Amniotic stem cell (primary cell): ENCODE measurements around the gene SEMA5A.

ENCODE experiments used
- DNase-seq: peaks from one replicate; lab custom pipeline; 2025; lab: John Stamatoyannopoulos, UW

SEMA5A gene

GRCh38 chr5:9278921-9279603 lies 266.8 kb downstream of the SEMA5A start:
- DNase-seq: no peak

DNA sequence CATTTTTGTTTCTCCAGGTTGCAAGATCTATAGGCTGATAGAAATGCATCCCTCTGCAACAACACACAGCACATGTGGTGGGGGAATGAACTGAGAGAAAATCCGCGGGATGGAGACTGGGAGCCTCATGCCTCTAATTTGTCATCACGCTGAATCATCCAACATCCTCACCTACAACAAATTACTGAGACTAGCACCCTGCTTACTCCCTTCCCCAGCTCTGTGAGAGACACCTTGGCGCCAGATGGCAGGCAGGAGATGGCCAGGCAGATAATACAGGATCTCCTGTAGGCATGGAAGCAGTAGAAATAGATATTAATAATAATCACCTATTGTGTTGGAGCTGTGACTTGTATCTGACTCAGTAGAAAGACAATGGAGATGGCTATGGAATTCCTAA lies 276.9 kb downstream of the SEMA5A start:
- DNase-seq: no peak

GRCh38 chr5:9268226-9268625 lies 277.6 kb downstream of the SEMA5A start:
- DNase-seq: no peak

DNA sequence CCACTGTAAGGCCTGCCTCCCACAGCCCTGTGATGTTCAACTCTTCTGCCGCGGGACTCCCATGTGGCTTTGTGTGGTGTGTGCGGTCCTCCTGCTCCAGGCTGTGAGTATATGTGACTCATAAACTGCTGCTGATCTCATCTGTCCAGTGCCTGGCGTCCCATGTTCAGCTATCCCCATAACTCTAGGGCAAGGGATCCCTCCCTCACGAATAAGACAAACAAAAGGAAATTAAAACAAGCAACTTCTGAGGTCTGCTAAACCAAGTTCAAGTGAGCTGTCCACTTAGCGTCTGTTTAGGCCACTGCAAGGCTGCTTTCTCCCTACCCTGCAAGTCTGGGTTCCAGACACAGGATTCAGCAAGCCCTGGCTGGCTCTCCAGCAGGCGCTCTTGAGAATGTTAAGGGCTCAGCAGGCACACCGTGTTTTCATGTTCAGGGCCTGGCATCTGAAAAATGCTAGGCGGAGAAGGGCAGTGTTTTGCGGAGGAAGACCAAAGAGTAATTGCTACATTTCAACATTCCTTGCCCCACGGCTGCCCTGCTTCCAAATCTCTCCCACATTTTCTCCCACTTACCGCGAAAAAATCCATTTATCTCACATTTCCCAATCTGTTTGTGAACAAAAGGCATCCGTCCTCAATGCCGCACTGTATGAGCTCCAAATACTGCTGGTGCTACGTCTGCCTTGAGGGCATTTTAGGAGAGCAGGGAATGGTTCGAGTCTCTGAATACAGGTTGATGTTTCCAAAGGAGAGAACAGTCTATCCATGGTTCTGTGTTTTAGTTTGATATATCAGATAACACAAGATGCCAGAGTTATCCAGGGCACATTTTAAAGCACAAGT lies 280.2 kb downstream of the SEMA5A start:
- DNase-seq: peak; percentile 80

- DNase-seq: no peak
Observed at GRCh38 chr5:9264301-9264700, 281.6 kb downstream of the SEMA5A start.

- no peak for DNase-seq
Observed at GRCh38 chr5:9263656-9264055, 282.2 kb downstream of the SEMA5A start.

DNA sequence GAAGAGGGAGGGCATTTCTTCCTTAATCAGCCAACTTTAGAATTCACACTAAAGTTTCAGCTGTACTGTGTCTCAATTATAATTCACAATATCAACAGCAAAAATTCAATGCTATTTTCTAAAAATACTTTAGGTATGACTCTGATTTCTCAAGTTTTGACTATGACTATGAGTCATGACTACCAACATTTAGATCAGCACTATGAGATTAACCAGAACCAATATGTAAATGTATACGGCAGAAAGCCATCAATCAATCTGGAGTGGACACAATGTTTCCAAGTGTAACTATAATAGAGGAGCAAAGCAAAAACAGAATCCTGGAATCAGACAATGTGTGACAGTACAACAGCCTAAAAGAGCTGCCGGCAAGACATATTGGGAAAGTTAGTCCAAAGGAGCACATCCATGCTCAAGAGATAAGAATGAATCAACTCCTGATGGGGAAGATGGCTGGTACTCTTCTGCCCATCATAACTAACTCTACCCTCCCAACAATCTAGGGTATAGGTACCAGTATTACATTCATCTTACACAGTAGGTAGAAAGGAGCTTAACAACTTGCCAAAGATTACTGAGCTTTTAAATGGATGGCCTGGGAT lies 294.4 kb downstream of the SEMA5A start:
- DNase-seq: no peak

DNA sequence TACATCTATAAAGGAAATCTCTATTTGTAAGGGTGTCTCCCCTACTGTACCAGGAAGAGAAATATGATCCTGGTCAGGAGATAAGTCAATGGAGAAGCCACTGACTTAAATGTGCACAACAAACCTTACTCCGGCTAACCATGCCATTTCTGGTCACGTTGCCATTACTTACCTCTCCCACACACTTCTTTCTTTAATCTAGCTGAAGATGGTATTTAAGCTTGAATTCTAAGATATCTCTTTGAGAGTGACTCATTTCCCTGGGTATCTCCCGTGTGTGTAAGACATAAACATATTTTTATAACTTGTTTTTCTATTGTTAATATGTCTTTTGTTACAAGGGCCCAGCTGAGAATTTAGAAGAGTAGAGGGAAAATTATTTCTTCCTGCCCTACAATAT lies 296.6 kb downstream of the SEMA5A start:
- no peak for DNase-seq

DNA sequence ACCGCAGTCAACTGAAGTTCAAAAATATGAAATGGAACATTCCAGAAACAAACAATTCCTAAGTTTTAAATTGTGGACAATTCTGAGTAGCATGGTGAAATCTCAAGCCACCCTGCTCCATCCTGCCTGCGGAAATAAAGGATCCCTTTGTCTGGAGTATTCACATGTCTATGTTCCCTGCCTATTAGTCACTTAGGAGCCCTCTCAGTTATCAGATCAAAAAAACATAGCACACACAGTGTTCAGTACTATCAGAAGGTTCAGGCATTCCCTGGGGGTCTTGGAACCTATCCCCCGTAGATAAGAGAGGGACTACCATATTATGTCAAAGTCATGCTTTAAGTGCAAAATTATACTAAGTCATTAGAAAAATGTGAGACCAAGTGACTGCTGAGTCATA lies 300.8 kb downstream of the SEMA5A start:
- DNase-seq: no peak

- DNase-seq: no peak
Observed at GRCh38 chr5:9244417-9244816, 301.5 kb downstream of the SEMA5A start.

- DNase-seq: no peak
Observed at GRCh38 chr5:9241479-9242305, 304.2 kb downstream of the SEMA5A start.

DNA sequence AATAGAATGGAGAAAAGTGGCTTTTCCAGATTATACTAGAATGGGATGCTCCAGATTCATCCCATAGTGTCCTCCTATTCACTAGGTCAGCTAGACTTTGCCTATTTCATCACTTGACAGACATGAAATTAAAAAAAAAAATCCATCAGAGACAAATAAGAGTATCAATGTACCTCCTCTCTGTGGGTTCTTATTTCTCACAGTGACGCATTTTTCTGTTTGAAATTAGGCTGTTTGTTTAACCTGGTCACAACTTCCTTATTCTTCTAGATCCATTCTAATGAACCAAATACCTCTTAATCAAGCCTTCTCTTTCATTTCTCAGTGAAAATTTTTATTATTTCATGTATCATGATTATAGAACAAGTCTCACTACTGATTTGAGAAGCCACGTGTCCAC lies 305.4 kb downstream of the SEMA5A start:
- no peak for DNase-seq

DNA sequence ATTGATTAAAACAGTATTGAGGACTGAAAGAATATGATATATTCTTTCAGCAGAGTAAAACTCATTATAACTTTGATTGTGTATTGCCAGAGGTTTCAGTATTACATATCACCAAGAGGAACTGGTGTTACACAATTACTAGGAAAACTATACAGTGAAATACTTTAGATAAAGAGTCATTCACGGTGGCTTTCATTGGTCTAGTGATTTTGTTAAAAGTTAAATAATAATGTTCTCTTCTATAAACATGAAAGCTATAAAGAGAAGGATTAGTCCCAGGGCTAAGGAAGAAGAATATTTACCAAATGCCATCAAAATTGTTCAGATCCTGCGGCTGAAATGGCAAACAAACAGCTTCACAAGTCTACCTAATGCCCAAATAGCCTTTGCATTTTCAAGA lies 306.2 kb downstream of the SEMA5A start:
- no peak for DNase-seq

GRCh38 chr5:9239071-9239470 lies 306.8 kb downstream of the SEMA5A start:
- DNase-seq: no peak

- no peak for DNase-seq
Observed at GRCh38 chr5:9233712-9234111, 312.2 kb downstream of the SEMA5A start.

DNA sequence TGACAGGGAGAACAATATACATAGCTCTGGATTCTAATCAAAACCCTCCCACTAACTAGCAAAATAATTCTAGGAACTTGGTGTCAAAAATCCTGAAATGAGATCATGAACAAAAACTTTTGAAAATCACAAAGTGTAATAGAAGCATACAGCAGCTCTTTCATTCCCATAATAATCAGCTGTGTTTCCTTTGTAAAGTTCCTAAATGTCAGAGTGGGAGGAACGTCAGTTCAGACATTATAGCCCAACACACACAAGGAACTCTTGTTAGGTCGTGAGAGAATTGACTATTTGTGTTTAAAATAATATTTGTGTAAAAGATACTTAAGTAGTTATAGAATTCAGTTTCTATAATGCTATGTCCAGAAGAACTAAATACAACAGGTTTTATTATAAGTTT lies 312.8 kb downstream of the SEMA5A start:
- no peak for DNase-seq

- DNase-seq: no peak
Observed at GRCh38 chr5:9231842-9232241, 314.0 kb downstream of the SEMA5A start.

DNA sequence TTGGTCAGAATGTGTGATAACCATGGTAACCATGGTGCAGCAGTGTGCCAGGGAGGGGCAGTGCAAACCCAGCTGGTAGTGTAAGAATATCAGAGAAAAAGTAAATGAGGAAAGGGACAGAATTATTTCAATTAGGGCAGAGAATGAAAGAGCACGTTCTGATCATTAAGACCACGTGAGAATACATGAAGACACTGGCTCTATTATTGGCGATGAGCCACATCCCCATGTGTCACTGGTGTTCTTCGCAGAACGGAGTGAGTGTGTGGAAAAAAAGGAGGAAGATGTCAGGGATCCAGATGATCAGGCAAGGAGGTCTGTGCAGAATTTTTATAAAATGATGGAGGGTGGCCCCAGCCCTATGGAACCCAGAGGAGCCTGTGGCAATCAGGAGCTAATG lies 315.5 kb downstream of the SEMA5A start:
- no peak for DNase-seq

- no peak for DNase-seq
Observed at GRCh38 chr5:9226016-9226536, 319.8 kb downstream of the SEMA5A start.

- no peak for DNase-seq
Observed at GRCh38 chr5:9222054-9222976, 323.6 kb downstream of the SEMA5A start.

GRCh38 chr5:9218358-9218757 lies 327.5 kb downstream of the SEMA5A start:
- DNase-seq: no peak
